GM21717 (cell line): Measurements from ENCODE around the gene LRRK1.

ENCODE experiments used
- ATAC-seq: cut with Tn5 transposase; IDR thresholded peaks from one replicate; pipeline ENCODE4 v1.9.1; 2021; ENCODE audit warnings: mild to moderate bottlenecking, moderate library complexity; ENCODE audit not compliant: unreplicated experiment

Gene LRRK1

GRCh38 chr15:101107625-101108460 lies 188.7 kb downstream of the LRRK1 start:
- no peak for ATAC-seq

GRCh38 chr15:101108461-101108775 lies 189.3 kb downstream of the LRRK1 start:
- no peak for ATAC-seq

GRCh38 chr15:101108791-101109190 lies 189.6 kb downstream of the LRRK1 start:
- no peak for ATAC-seq

- no peak for ATAC-seq
Observed at GRCh38 chr15:101110681-101111569, 191.8 kb downstream of the LRRK1 start.

- ATAC-seq: no peak
Observed at GRCh38 chr15:101111570-101112262, 192.6 kb downstream of the LRRK1 start.

- no peak for ATAC-seq
Observed at GRCh38 chr15:101112336-101113113, 193.4 kb downstream of the LRRK1 start.

- no peak for ATAC-seq
Observed at GRCh38 chr15:101113114-101114005, 194.2 kb downstream of the LRRK1 start.

- ATAC-seq: no peak
Observed at GRCh38 chr15:101114166-101114565, 195.0 kb downstream of the LRRK1 start.

GRCh38 chr15:101114610-101115009 lies 195.5 kb downstream of the LRRK1 start:
- ATAC-seq: no peak

GRCh38 chr15:101115393-101115785 lies 196.2 kb downstream of the LRRK1 start:
- no peak for ATAC-seq

- ATAC-seq: no peak
Observed at GRCh38 chr15:101115786-101116680, 196.9 kb downstream of the LRRK1 start.

- ATAC-seq: no peak
Observed at GRCh38 chr15:101116681-101116976, 197.5 kb downstream of the LRRK1 start.

- no peak for ATAC-seq
Observed at GRCh38 chr15:101118116-101118515, 199.0 kb downstream of the LRRK1 start.

- ATAC-seq: no peak
Observed at GRCh38 chr15:101118615-101119014, 199.5 kb downstream of the LRRK1 start.

GRCh38 chr15:101119181-101119580 lies 200.0 kb downstream of the LRRK1 start:
- ATAC-seq: no peak
